ENCODE results near the gene CDC27. TPM values are rescaled to one million over a fixed set of nuclear protein-coding genes. Genes with fewer than 3 reads are reported as not detected.

Gene CDC27
- total RNA-seq, 1 experiment from 2014 or later, result 97.5 TPM

DNA sequence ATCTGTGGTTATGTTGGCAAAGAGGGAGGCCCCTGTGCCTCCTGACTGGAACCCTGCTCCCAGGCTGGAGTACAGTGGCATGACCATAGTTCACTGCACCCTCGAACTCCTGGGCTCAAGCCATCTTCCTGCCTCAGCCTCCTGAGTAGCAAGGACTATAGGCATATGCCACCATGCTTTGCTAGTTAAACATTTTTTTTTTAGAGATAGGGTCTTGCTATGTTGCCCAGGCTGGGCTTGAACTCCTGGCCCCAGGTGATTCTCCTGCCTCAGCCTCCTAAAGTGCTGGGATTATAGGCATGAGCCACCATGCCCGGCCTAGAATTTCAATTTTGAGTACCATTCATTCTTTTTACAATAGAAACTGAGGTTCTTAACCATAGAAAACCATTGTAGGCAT, 43.4 kb upstream of the CDC27 start:
- intact Hi-C loops (cut with micrococcal nuclease; ENCODE audit: unreplicated experiment), result no loop called here
- no TSS peak for BruUV-seq (replicated peaks)
- TF ChIP-seq POLR2AphosphoS5 (IDR thresholded peaks at IDR 0.05; ENCODE audit: low read depth, low read length) (no peak), TCF7L2 (IDR thresholded peaks at IDR 0.05; ENCODE audit: low read depth, low read length) (no peak), SIN3A (IDR thresholded peaks at IDR 0.05; ENCODE audit: borderline replicate concordance, insufficient read depth, low read depth, low read length) (no peak)
- TF ChIP-seq, protein P1, sequence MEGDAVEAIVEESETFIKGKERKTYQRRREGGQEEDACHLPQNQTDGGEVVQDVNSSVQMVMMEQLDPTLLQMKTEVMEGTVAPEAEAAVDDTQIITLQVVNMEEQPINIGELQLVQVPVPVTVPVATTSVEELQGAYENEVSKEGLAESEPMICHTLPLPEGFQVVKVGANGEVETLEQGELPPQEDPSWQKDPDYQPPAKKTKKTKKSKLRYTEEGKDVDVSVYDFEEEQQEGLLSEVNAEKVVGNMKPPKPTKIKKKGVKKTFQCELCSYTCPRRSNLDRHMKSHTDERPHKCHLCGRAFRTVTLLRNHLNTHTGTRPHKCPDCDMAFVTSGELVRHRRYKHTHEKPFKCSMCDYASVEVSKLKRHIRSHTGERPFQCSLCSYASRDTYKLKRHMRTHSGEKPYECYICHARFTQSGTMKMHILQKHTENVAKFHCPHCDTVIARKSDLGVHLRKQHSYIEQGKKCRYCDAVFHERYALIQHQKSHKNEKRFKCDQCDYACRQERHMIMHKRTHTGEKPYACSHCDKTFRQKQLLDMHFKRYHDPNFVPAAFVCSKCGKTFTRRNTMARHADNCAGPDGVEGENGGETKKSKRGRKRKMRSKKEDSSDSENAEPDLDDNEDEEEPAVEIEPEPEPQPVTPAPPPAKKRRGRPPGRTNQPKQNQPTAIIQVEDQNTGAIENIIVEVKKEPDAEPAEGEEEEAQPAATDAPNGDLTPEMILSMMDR (IDR thresholded peaks at IDR 0.05), result no peak
- TF ChIP-seq, protein P2, sequence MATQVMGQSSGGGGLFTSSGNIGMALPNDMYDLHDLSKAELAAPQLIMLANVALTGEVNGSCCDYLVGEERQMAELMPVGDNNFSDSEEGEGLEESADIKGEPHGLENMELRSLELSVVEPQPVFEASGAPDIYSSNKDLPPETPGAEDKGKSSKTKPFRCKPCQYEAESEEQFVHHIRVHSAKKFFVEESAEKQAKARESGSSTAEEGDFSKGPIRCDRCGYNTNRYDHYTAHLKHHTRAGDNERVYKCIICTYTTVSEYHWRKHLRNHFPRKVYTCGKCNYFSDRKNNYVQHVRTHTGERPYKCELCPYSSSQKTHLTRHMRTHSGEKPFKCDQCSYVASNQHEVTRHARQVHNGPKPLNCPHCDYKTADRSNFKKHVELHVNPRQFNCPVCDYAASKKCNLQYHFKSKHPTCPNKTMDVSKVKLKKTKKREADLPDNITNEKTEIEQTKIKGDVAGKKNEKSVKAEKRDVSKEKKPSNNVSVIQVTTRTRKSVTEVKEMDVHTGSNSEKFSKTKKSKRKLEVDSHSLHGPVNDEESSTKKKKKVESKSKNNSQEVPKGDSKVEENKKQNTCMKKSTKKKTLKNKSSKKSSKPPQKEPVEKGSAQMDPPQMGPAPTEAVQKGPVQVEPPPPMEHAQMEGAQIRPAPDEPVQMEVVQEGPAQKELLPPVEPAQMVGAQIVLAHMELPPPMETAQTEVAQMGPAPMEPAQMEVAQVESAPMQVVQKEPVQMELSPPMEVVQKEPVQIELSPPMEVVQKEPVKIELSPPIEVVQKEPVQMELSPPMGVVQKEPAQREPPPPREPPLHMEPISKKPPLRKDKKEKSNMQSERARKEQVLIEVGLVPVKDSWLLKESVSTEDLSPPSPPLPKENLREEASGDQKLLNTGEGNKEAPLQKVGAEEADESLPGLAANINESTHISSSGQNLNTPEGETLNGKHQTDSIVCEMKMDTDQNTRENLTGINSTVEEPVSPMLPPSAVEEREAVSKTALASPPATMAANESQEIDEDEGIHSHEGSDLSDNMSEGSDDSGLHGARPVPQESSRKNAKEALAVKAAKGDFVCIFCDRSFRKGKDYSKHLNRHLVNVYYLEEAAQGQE (IDR thresholded peaks at IDR 0.05; ENCODE audit: insufficient read depth in 1 of 2, low read depth in 2 of 2, low read length in 1 of 2), result no peak
- ATAC-seq (no peak), DNase-seq (ENCODE audit: low read depth, low spot score) (no peak)
- H3K4me1 ChIP-seq (ENCODE audit: control insufficient read depth, insufficient read depth, low read length), result peaks cover 7% of the 10 kb centered on the region
- no peaks in the 10 kb centered on the region for H3K9me3 ChIP-seq (ENCODE audit: control insufficient read depth, insufficient read depth, low read depth, low read length)
- in situ Hi-C loops (cut with HindIII; ENCODE audit: low pct_unique_long_range_greater_than_20kb, low sequenced_read_pairs), result no loop called here
- H3K36me3 ChIP-seq (ENCODE audit: control insufficient read depth, insufficient read depth, low read length), result no peaks in the 10 kb centered on the region
- no peak overlapping the region for H3K27ac ChIP-seq (ENCODE audit: low read length)
- H3K27me3 ChIP-seq (ENCODE audit: control insufficient read depth, insufficient read depth, low read length), result no peaks in the 10 kb centered on the region
- POLR2A ChIA-PET, result no interaction called here
- CTCF ChIA-PET, result no interaction called here
- no peak overlapping the region for H3K4me3 ChIP-seq (ENCODE audit: low read depth in 2 of 2, low read length in 2 of 2)

DNA sequence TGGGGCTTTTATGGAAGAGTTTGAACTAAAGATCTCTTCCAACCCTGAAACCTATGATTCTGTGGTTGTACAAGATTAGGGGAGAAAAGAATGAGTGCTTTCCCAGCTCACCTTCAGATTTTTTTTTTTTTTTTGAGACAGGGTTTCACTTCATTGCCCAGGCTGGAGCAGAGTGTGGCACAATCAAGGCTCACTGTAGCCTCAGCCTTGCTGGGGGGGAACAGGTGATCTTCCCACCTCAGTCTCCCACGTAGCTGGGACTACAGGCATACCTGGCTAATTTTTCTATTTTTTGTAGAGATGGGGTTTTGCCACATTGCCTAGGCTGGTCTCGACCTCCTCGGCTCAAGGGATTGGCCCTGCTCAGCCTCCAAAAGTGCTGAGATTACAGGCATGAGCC, 42.8 kb upstream of the CDC27 start:
- intact Hi-C loops (cut with micrococcal nuclease; ENCODE audit: unreplicated experiment) (loop anchor here (2.0 kb wide), 1 partner anchor 83 kb away; no protein-coding TSS in a partner anchor), in situ Hi-C loops (cut with HindIII; ENCODE audit: low pct_unique_long_range_greater_than_20kb, low sequenced_read_pairs) (no loop called here)
- H3K27ac ChIP-seq (ENCODE audit: low read length), result no peak overlapping the region
- peaks cover 7% of the 10 kb centered on the region for H3K4me1 ChIP-seq (ENCODE audit: control insufficient read depth, insufficient read depth, low read length)
- CTCF ChIA-PET, result no interaction called here
- BruUV-seq (replicated peaks), result no TSS peak
- DNase-seq (ENCODE audit: low read depth, low spot score) (no peak), ATAC-seq (no peak)
- H3K4me3 ChIP-seq (ENCODE audit: low read depth in 2 of 2, low read length in 2 of 2), result no peak overlapping the region
- H3K27me3 ChIP-seq (ENCODE audit: control insufficient read depth, insufficient read depth, low read length), result no peaks in the 10 kb centered on the region
- TF ChIP-seq POLR2AphosphoS5 (IDR thresholded peaks at IDR 0.05; ENCODE audit: low read depth, low read length), result no peak
- TF ChIP-seq, protein P1 (IDR thresholded peaks at IDR 0.05), result no peak
- TF ChIP-seq, protein P2 (IDR thresholded peaks at IDR 0.05; ENCODE audit: insufficient read depth in 1 of 2, low read depth in 2 of 2, low read length in 1 of 2), result no peak
- no peak for TF ChIP-seq SIN3A (IDR thresholded peaks at IDR 0.05; ENCODE audit: borderline replicate concordance, insufficient read depth, low read depth, low read length)
- no peak for TF ChIP-seq TCF7L2 (IDR thresholded peaks at IDR 0.05; ENCODE audit: low read depth, low read length)
- no peaks in the 10 kb centered on the region for H3K9me3 ChIP-seq (ENCODE audit: control insufficient read depth, insufficient read depth, low read depth, low read length)
- POLR2A ChIA-PET, result no interaction called here
- H3K36me3 ChIP-seq (ENCODE audit: control insufficient read depth, insufficient read depth, low read length), result no peaks in the 10 kb centered on the region

Data from Panc1 (cell line).